HUES64 (cell line): ENCODE measurements around the gene GPR37.

Experiments used
- H3K27ac ChIP-seq: 2 replicates; pipeline ENCODE4 v1.7.0; 2013; ENCODE audit warnings: low read depth, low read length, inconsistent platforms
- H3K27me3 ChIP-seq: 2 replicates; pipeline ENCODE4 v1.6.1; 2013; ENCODE audit warnings: mild to moderate bottlenecking, low read length; ENCODE audit not compliant: insufficient read depth
- H3K36me3 ChIP-seq: 2 replicates; pipeline ENCODE4 v1.6.1; 2013; ENCODE audit warnings: mild to moderate bottlenecking, low read length; ENCODE audit not compliant: insufficient read depth
- H3K4me1 ChIP-seq: 2 replicates; pipeline ENCODE4 v1.6.1; 2013; ENCODE audit warnings: mild to moderate bottlenecking, low read length, moderate library complexity; ENCODE audit not compliant: insufficient read depth
- H3K4me3 ChIP-seq: 2 replicates; pipeline ENCODE4 v1.5.1; 2013; ENCODE audit warnings: mild to moderate bottlenecking, low read length, moderate library complexity
- H3K9ac ChIP-seq: 2 replicates; pipeline ENCODE4 v1.6.1; 2013; ENCODE audit warnings: mild to moderate bottlenecking, low read depth, low read length
- H3K9me3 ChIP-seq: 2 replicates; pipeline ENCODE4 v1.6.1; 2013; ENCODE audit warnings: low read depth, low read length; ENCODE audit not compliant: insufficient read depth
- WGBS: fragments of 150-250, 120-280 bp; methylation state at CpG from one replicate; pipeline ENCODE4 v1.1.7; 2013; ENCODE audit warnings: missing lambda C conversion rate; 5-methylcytosine and 5-hydroxymethylcytosine counted together

Gene GPR37

DNA sequence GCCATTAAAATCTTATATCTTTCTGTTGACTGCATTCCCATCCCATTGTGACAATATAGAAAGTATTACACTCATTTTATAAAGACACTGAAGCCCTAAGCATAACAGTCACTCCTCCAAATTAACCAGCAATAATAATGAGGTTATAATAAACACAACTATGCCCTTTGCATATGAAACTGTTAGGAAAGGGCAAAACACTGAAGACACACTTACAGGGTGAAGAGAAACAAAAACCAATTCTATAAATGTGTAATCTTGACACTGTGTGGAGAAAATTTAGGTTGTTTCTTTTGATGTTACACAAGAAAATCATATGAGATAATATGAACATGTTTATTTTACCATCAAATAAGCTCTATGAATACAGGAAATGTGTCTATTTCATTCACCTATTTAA is 14.0 kb upstream of the GPR37 start:
- Histone ChIP-seq H3K9ac (no peak overlapping the region), H3K27ac (no peak overlapping the region), H3K4me3 (no peak overlapping the region), H3K36me3 (no peaks in the 10 kb centered on the region), H3K27me3 (no peaks in the 10 kb centered on the region), H3K4me1 (peaks cover 13% of the 10 kb centered on the region; the same call in 1 of the 2 replicates), H3K9me3 (no peaks in the 10 kb centered on the region)

DNA sequence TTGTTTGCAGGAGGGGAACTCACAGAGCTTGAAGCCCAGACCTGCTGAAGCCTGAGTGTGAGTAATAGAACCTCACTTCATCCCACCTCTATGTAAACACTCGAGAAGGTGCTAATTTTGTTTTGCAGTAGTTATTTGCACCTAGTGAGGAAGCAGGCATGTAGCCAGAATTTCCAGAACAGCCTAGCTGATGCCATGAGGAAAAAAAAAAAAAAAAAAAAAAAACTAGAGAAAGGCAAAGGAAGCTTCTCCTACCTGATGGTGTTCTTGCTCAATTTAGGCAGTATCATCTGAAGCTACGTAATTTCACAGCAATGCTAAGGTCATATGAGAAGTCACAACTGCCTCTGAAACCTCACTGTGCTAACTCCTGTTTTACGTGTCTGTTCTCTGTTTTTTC is 13.6 kb upstream of the GPR37 start:
- Histone ChIP-seq H3K27me3 (no peaks in the 10 kb centered on the region), H3K9me3 (no peaks in the 10 kb centered on the region), H3K36me3 (no peaks in the 10 kb centered on the region), H3K9ac (no peak overlapping the region), H3K27ac (no peak overlapping the region), H3K4me1 (peaks cover 13% of the 10 kb centered on the region; the same call in 1 of the 2 replicates), H3K4me3 (no peak overlapping the region)
- 84% methylated on average over 3 of the region's 3 CpGs for WGBS

DNA sequence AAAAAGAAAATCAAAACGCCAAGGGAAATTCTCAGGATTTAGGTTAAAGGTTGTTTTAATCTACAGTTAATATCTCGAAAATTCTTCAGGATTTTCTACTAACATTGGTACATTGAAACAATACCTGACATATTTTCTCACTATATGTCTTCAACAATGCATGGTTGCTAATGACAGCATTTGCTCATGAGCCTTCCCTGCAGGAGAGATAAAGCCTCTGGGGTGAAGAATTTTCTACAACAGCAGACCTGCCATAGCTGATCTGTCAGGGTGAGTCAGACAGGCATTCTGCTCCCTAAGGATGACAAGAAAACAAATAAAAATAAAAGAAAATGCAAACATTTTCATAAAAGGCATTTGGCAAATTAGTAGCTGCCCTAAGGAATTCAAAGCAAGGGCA is 11.7 kb upstream of the GPR37 start:
- Histone ChIP-seq H3K4me1 (peaks cover 6% of the 10 kb centered on the region; the same call in 1 of the 2 replicates), H3K9ac (no peak overlapping the region), H3K4me3 (no peak overlapping the region), H3K36me3 (no peaks in the 10 kb centered on the region), H3K27me3 (no peaks in the 10 kb centered on the region), H3K27ac (no peak overlapping the region), H3K9me3 (no peaks in the 10 kb centered on the region)
- 95% methylated on average over 2 of the region's 2 CpGs for whole genome bisulfite sequencing

DNA sequence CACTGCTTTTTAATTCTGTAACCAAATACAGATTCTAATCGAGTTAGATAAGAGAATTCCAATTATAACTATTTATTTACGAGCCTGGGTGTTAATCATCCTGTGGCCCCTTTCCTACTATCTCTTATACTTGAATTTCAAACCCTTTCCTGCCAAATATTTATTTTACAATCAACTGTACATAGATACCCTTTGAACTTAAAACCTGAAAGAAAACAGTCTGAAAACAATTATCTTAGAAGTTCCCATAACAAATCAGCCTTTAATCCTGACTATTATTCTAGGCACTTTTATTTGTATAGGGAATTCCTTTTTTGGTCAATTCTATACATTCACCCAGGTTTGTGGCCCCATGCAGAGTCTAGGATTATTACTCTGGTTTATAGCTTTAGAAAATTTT is 10.6 kb upstream of the GPR37 start:
- Histone ChIP-seq H3K4me1 (no peaks in the 10 kb centered on the region), H3K27ac (no peak overlapping the region), H3K36me3 (no peaks in the 10 kb centered on the region), H3K9ac (no peak overlapping the region), H3K27me3 (no peaks in the 10 kb centered on the region), H3K4me3 (no peak overlapping the region), H3K9me3 (no peaks in the 10 kb centered on the region)
- WGBS = 94% methylated on average over 2 of the region's 2 CpGs

DNA sequence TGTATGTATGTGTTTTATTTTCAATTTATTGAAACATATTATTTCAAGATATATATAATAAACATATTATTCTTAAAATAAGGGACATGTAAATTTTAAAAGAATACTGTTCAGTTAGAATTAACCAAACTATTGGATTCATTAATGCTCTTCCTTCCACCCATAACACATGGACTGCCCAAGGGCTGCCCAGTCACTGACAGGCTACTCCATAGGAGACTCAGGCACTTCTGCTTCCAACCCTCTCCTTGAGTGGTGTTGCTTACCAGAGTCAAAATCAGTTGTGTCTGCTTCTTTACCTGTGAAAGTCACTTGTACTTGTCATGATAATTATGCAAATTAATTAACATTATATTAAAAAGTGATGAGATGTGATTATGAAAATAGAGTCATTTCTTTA is 9.8 kb upstream of the GPR37 start:
- H3K27ac ChIP-seq = no peak overlapping the region
- no peaks in the 10 kb centered on the region for H3K27me3 ChIP-seq
- no peaks in the 10 kb centered on the region for H3K36me3 ChIP-seq
- H3K4me1 ChIP-seq = no peaks in the 10 kb centered on the region; the same call in none of the 2 replicates
- no peak overlapping the region for H3K4me3 ChIP-seq
- no peak overlapping the region for H3K9ac ChIP-seq
- no peaks in the 10 kb centered on the region for H3K9me3 ChIP-seq

DNA sequence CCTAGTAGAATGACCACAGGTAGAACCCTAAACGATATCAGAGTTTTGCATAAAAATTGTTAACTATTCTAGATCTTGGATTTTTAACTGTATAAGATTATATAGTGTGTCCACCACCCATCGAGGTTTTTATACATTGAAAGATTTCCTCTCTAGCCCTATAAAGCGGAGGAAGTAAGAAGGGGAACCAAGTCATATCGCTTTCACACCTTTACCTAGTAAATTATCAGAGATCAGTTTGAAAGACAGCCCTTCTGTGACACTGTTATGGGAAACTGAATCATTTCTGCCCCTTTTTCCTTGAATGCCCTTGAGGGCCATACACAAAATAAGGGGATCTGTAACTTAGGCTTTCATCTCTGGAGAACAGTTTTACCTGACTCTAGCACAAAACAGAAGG is 8.3 kb upstream of the GPR37 start:
- no peaks in the 10 kb centered on the region for H3K27me3 ChIP-seq
- no peak overlapping the region for H3K4me3 ChIP-seq

DNA sequence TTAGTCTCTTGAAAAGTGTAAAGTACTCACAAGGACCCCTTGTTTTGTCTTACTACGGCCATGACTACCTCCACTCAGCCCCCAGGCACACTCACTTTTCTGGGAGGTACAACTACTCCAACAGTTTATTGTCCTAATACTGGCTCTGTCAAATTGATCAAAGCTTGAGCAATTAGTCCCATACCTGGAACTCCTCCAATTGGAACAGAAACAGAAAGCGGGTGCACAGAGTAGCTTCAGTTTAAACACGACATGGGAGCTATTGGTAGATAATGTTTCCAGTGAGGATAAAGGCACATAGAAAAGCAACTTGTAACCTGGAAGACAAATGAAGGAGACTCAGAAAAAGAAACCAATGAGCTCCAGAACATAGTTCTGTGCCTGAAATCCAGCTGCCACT is 7.7 kb upstream of the GPR37 start:
- Histone ChIP-seq H3K36me3 (no peaks in the 10 kb centered on the region), H3K9me3 (no peaks in the 10 kb centered on the region), H3K4me3 (no peak overlapping the region), H3K4me1 (no peaks in the 10 kb centered on the region; the same call in none of the 2 replicates), H3K9ac (no peak overlapping the region), H3K27me3 (no peaks in the 10 kb centered on the region), H3K27ac (no peak overlapping the region)
- 94% methylated on average over 3 of the region's 3 CpGs for WGBS

More for the DNA sequence above, 8.3 kb upstream of the GPR37 start:
- 97% methylated on average over 3 of the region's 4 CpGs for WGBS
- H3K4me1 ChIP-seq = no peaks in the 10 kb centered on the region; the same call in none of the 2 replicates
- H3K9ac ChIP-seq = no peak overlapping the region
- no peaks in the 10 kb centered on the region for H3K36me3 ChIP-seq
- H3K27ac ChIP-seq = no peak overlapping the region
- H3K9me3 ChIP-seq = no peaks in the 10 kb centered on the region

DNA sequence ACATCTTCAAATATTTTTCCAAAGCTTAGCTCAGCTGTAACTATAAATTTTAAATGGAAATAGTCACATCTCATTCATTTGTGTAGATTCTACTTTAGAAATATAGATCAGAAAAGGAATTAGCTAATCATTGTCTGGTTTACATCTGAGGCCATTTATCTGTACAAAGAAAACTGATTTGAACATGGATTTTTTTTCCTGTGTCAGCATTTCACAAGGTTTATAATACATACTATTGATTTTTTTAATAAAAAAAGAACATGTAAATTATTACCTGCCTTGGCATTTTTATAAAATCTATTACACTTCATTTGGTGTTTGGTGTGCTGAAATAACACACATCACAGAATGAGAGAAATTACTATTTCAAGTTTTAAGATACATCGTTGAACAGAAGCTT is 3.5 kb upstream of the GPR37 start:
- no peaks in the 10 kb centered on the region; the same call in none of the 2 replicates for H3K4me1 ChIP-seq

DNA sequence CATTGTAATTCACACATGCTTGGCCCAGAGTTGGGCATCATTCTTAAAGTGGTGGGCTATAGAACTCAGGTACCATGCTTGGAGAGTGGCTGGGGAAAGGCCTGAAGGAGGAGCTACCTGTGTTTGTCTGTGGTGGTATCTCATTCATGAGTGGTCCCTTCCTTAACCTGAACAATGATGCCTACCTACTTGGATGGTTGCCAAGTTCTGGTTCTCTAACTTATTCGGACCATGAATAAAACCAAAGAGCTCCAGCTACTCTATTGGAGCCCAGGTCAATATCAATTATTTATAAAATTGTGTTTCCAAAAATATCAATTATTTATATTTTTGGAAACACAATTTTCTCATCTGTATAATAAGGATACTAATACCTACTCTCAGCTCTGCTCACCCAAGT is 2.9 kb upstream of the GPR37 start:
- Histone ChIP-seq H3K36me3 (no peaks in the 10 kb centered on the region), H3K27ac (no peak overlapping the region), H3K9me3 (no peaks in the 10 kb centered on the region), H3K9ac (no peak overlapping the region), H3K27me3 (peaks cover 20% of the 10 kb centered on the region), H3K4me1 (peaks cover 5% of the 10 kb centered on the region), H3K4me3 (no peak overlapping the region)
- 89% methylated on average over 1 of the region's 1 CpG for WGBS

More for the DNA sequence above, 3.5 kb upstream of the GPR37 start:
- Histone ChIP-seq H3K27me3 (peaks cover 14% of the 10 kb centered on the region), H3K9me3 (no peaks in the 10 kb centered on the region), H3K4me3 (no peak overlapping the region), H3K36me3 (no peaks in the 10 kb centered on the region), H3K9ac (no peak overlapping the region), H3K27ac (no peak overlapping the region)
- 100% methylated on average over 1 of the region's 1 CpG for WGBS

DNA sequence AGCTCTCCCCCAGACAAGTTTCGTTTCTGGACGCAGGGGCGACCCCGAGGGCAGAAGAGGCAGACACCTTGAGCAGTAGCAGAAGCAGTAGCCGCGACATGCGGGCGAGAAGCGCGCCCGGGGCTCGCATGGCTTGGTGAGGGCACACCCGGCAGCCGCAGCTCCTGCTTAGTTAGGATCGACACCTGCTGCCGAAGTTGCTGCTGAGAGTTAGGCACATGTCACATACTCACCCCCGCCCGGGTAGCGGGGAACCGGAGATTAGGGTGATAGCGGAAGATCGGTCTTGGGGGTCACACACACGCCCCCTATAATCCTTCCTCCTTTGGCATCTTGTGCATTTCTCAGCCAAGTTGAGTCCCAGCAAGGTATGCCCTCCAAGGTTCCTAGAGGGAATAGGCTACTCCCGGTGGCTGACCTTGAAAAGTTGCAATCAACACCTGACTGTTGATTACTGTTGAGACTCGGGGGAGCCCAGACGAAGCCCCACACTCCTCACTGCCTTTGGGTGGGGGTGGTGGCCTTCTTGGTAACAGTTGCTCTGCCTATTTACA is 668 bp downstream of the GPR37 start:
- H3K9me3 ChIP-seq = no peaks in the 10 kb centered on the region
- peak overlapping the region; percentile 66 for H3K9ac ChIP-seq
- peaks cover 35% of the 10 kb centered on the region for H3K27me3 ChIP-seq
- no peaks in the 10 kb centered on the region for H3K36me3 ChIP-seq
- no peak overlapping the region for H3K27ac ChIP-seq
- 0 out of 2 replicates have a peak, but pooled peaks cover 5% of the 10 kb centered on the region for H3K4me1 ChIP-seq
- peak overlapping the region; percentile 87 for H3K4me3 ChIP-seq
- WGBS = 1% methylated on average over 26 of the region's 26 CpGs

DNA sequence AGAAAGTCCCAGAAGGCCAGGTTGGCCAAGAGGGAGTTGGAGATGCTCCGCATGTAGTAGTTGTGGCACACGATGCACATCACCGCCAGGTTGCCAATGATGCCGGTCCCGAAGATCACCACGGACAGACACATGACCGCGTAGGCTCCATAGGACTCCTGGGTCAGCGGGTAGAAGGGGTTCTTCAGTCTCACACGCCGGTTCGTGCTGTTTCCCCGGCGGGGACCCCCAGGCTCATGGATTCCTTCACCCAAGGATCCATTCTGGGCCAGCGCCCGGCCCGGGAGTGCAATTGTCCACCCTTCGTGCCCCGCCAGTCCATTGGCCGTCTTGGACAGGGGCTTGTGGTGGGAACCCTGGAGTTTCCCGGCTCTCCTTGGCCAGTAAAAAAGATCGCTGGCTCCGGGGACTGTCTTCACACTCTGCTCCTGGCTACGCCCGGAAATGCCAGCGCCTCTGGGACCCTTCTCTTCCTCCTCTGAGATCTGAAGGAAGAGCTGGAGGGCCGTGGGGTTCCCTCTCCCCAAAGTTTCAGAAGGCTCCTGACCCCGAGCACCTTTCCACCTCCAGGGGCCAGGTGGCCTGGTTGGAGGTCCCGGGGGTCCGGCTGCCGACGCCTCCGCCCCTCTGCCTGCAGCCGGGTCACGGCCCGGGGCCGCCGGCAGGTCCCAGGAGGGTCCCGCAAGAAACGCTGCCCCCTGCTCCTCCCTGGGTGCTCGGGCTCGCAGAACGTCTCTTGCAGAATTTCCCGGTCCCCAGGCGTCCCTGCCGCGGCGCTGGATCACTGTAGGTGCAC is 1.3 kb downstream of the GPR37 start:
- H3K9me3 ChIP-seq = no peaks in the 10 kb centered on the region
- H3K9ac ChIP-seq = peak overlapping the region; percentile 12; the same call in 1 of the 2 replicates
- peak overlapping the region; percentile 87 for H3K4me3 ChIP-seq
- no peak overlapping the region for H3K27ac ChIP-seq
- H3K36me3 ChIP-seq = no peaks in the 10 kb centered on the region
- H3K27me3 ChIP-seq = peaks cover 35% of the 10 kb centered on the region
- 0 out of 2 replicates have a peak, but pooled peaks cover 5% of the 10 kb centered on the region for H3K4me1 ChIP-seq
- WGBS = 4% methylated on average over 48 of the region's 48 CpGs
